Lower lobe of right lung (tissue), 2 donors: Measurements from ENCODE around the gene BEST4. TPM values are rescaled to one million over a fixed set of nuclear protein-coding genes. Genes with fewer than 3 reads are reported as not detected.

ENCODE experiments used
- ATAC-seq, 2 donors: fragments of 200-7000 bp; cut with Tn5 transposase; one replicate each; pipeline ENCODE4 v1.9.1; 2020 to 2022; ENCODE audit warnings: mild to moderate bottlenecking in 2 of 2, moderate library complexity in 2 of 2
- DNase-seq: peaks from one replicate; pipeline ENCODE4 v3.0.0-alpha.2; 2020
- H3K27ac ChIP-seq: fragments of 200-600 bp; one replicate; pipeline ENCODE4 v1.8.0; 2022
- H3K27me3 ChIP-seq: fragments of 200-600 bp; one replicate; pipeline ENCODE4 v1.8.0; 2022; ENCODE audit warnings: low read depth
- H3K36me3 ChIP-seq: fragments of 200-600 bp; one replicate; pipeline ENCODE4 v1.8.0; 2022; ENCODE audit warnings: mild to moderate bottlenecking
- H3K4me1 ChIP-seq: fragments of 200-600 bp; one replicate; pipeline ENCODE4 v1.8.0; 2022
- H3K4me3 ChIP-seq: fragments of 200-600 bp; one replicate; pipeline ENCODE4 v1.8.0; 2022; ENCODE audit warnings: mild to moderate bottlenecking
- H3K9me3 ChIP-seq: fragments of 200-600 bp; one replicate; pipeline ENCODE4 v1.8.0; 2022
- intact Hi-C: fragments of 100-400 bp; cut with DNase I; formaldehyde crosslinking; loops from one replicate; pipeline ENCODE4 v1.11.0; 2022
- total RNA-seq: library from RNA; stranded (reverse); fragmentation: NEBNext Ultra II Directional; extraction: Animal tissue kit (Norgen Biotek cat#: 25700); gene quantifications from one replicate; pipeline ENCODE4 v1.2.1, GENCODE V29; 2021
- TF ChIP-seq, protein P1 (sequence below): fragments of 200-600 bp; IDR thresholded peaks from one replicate; pipeline ENCODE4 v1.8.0; 2022; ENCODE audit warnings: antibody characterized with exemption, mild to moderate bottlenecking
- donor health status: DM: no; HTN: yes; CAD: no; lungs with severe emphysema.

The BEST4 gene
- total RNA-seq, 1 donor from 2014 or later, result 1.7 TPM

DNA sequence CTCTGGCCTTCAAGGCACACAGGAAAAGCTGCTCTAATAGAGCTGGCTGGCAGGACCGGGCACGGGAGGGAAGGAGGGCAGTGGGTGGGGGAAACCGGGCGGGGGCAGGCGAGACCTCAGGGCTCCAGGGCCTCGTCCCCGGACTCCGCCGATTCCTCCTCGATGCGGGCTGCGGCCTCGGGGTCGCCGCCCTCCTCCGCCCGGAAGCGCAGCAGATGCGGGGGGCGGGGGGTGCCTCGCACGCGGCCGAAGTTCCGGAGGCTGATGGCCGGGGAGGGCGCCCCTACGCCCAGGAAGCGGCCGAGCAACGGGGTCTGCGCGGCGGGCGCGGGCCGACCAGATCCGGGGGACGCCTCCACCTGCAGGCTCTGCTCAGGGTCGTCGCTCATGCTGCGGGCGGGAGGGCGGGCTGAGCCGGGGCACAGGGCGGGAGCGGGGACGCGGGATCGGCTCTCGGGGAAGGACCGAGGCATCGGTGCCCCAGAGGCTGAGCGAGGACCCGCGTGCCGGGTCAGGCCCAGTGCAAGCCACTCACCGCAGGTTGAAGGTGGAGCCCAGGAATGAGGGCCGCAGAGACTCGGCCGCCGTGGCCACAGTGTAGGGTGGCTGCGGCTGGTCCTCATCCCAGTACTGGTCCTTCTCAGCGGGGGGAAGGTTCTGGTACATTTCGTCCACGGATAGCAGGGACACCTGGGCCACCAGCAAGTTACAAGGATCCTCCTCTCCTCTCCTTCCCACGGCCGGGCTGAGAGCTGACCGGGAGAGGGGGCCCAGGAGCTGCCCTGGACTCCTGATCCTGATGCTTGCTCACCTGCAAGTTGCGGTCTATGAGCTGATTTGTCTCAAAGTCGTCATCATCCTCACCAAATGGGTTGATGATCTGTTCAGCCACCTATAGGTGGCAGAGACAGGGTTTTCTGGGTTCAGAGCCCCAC is 3.6 kb downstream of the BEST4 start:
- Histone ChIP-seq H3K4me1 (peaks cover 35% of the 10 kb centered on the region), H3K27me3 (no peaks in the 10 kb centered on the region), H3K36me3 (peaks cover 24% of the 10 kb centered on the region), H3K4me3 (peak overlapping the region; percentile 56), H3K9me3 (no peaks in the 10 kb centered on the region), H3K27ac (peak overlapping the region; percentile 46)
- TF ChIP-seq, protein P1, sequence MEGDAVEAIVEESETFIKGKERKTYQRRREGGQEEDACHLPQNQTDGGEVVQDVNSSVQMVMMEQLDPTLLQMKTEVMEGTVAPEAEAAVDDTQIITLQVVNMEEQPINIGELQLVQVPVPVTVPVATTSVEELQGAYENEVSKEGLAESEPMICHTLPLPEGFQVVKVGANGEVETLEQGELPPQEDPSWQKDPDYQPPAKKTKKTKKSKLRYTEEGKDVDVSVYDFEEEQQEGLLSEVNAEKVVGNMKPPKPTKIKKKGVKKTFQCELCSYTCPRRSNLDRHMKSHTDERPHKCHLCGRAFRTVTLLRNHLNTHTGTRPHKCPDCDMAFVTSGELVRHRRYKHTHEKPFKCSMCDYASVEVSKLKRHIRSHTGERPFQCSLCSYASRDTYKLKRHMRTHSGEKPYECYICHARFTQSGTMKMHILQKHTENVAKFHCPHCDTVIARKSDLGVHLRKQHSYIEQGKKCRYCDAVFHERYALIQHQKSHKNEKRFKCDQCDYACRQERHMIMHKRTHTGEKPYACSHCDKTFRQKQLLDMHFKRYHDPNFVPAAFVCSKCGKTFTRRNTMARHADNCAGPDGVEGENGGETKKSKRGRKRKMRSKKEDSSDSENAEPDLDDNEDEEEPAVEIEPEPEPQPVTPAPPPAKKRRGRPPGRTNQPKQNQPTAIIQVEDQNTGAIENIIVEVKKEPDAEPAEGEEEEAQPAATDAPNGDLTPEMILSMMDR, result no peak
- peak; percentile 42 to 44 for ATAC-seq
- intact Hi-C loops, result no loop called here
- DNase-seq, result no peak

DNA sequence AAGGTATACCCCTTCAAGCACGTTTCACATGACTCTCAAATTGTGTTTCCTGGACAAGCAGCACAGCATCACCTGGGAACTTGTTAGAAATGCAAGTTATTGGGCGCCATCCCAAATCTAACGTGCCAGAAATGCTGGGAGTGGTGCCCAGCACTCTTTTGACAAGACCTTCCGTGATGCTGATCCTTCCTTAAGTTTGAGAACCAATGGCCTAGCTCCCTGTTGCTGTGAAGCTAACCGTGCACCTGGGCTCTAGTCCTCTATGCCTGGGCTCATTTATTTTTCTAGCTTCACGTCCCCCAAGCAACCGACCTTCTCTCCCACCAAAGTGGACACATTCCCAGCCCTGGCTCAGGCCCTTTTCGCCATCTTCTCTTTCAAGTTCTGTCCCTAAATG is 4.3 kb downstream of the BEST4 start:
- H3K27me3 ChIP-seq, result no peaks in the 10 kb centered on the region
- DNase-seq (no peak), ATAC-seq (no peak)
- H3K4me1 ChIP-seq, result peaks cover 35% of the 10 kb centered on the region
- H3K36me3 ChIP-seq, result peaks cover 30% of the 10 kb centered on the region
- no peaks in the 10 kb centered on the region for H3K9me3 ChIP-seq
- H3K27ac ChIP-seq, result peak overlapping the region; percentile 46
- TF ChIP-seq, protein P1, result no peak
- intact Hi-C loops, result no loop called here
- H3K4me3 ChIP-seq, result peak overlapping the region; percentile 56

DNA sequence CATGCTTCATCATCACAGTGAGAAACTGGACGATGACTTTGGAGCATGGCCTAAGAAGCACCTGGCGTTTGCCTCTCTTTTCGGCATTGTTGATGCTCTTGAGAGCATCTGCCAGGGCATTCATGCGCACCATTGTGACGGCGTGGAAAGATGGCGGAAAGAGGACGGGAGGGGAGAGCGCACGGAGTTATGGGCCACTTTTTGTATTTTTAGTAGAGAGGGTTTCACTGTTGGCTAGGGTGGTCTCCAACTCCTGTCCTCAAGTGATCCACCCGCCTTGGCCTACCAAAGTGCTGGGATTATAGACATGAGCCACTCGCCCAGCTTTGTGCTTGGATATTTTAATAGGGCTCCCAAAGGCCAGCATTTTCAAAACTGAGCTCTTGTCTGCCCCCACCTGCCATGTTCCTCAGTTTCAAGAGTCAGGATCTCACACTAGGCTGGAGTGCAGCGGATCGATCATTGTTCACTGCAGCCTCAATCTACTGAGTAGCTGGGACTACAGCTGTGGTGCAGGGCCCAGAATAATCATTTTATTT is 7.3 kb downstream of the BEST4 start:
- ATAC-seq (no peak), DNase-seq (no peak)
- H3K36me3 ChIP-seq, result peaks cover 55% of the 10 kb centered on the region
- H3K9me3 ChIP-seq, result no peaks in the 10 kb centered on the region
- intact Hi-C loops, result no loop called here
- H3K4me3 ChIP-seq, result no peak overlapping the region
- peaks cover 47% of the 10 kb centered on the region for H3K4me1 ChIP-seq
- TF ChIP-seq, protein P1, result no peak
- H3K27me3 ChIP-seq, result no peaks in the 10 kb centered on the region
- no peak overlapping the region for H3K27ac ChIP-seq

DNA sequence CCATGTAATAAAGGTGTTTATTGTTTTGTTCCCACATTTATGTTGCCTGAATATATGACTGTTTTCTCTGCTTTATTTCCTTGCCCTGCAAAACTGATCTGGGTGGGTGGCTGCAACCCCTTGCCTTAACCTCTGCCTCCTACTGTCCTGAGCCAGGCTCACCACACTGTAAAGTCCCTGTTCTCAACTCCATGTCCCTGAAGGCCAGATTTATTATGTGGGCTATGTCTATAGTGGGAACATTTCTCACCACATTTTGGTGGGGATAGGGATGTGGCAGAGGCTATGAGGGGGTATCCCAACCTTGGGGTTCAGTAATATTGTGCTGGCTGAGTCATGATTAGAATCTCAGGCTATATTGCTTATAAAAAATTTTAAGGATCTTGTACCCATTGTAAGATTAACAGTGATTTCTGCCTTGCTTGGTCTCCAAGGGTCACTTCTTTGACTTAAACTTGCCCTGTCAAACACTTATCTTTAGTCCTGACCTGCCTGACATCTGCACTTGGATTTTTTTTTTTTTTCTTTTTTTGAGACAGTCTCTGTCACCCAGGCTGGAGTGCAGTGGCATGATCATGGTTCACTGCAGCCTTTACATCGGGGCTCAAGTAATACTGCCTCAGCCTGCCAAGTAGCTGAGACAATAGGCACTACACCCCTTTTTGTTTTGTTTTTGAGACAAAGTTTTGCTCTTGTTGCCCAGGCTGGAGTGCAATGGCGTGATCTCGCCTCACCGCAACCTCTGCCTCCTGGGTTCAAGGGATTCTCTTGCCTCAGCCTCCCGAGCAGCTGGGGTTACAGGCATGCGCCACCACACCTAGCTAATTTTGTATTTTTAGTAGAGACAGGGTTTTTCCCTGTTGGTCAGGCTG is 9.0 kb downstream of the BEST4 start:
- no peaks in the 10 kb centered on the region for H3K9me3 ChIP-seq
- TF ChIP-seq, protein P1, result no peak
- ATAC-seq (no peak), DNase-seq (no peak)
- no peaks in the 10 kb centered on the region for H3K27me3 ChIP-seq
- H3K4me3 ChIP-seq, result no peak overlapping the region
- intact Hi-C loops, result no loop called here
- H3K4me1 ChIP-seq, result peaks cover 38% of the 10 kb centered on the region
- peaks cover 55% of the 10 kb centered on the region for H3K36me3 ChIP-seq
- H3K27ac ChIP-seq, result no peak overlapping the region

DNA sequence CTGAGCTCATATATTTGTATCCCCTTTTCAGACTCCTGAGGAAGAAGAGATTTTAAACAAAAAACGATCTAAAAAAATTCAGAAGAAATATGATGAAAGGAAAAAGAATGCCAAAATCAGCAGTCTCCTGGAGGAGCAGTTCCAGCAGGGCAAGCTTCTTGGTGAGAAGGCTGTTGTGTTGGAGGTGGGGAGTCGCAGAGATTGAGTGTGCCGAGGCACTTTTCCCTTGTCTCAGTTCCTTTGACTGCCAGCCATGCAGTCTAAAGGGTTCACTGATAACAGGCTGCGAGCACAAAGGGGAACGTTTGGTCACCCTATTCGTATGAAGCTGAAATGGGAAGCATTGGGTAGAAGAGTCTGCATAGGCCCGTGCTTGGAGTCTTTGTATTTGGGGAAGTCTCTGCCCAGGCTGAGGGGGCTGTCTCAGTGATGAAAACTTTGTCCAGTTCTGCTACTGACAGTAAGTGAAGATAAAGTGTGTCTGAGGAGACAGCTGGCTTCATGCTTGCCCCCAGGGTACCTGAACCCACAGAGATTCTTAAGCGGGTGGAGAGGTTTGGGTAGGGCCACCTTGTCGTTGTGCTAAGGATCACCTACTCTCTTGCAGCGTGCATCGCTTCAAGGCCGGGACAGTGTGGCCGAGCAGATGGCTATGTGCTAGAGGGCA is 9.9 kb downstream of the BEST4 start:
- H3K4me1 ChIP-seq, result peaks cover 29% of the 10 kb centered on the region
- H3K4me3 ChIP-seq, result no peak overlapping the region
- no peaks in the 10 kb centered on the region for H3K9me3 ChIP-seq
- intact Hi-C loops, result no loop called here
- DNase-seq (no peak), ATAC-seq (no peak)
- H3K36me3 ChIP-seq, result peaks cover 55% of the 10 kb centered on the region
- TF ChIP-seq, protein P1, result no peak
- no peak overlapping the region for H3K27ac ChIP-seq
- H3K27me3 ChIP-seq, result no peaks in the 10 kb centered on the region
